Measurements from ENCODE around the gene NKX3-2. TPM values are rescaled to one million over a fixed set of nuclear protein-coding genes. Genes with fewer than 3 reads are reported as not detected.

NKX3-2 gene
- total and polyA plus RNA-seq, 2 of the 8 experiments (the other 6 are each of a cell fraction or from before 2014, with no cell fraction given) = 0.13 TPM; not detected in 1

GRCh38 chr4:13544606-13545393, 492 bp upstream of the NKX3-2 start (continued):
- TF ChIP-seq ATF2 (IDR thresholded peaks at IDR 0.05; ENCODE audit: low read length) = no peak
- TF ChIP-seq KDM5A (IDR thresholded peaks at IDR 0.05; ENCODE audit: low read length) = no peak
- TF ChIP-seq POU5F1 (IDR thresholded peaks at IDR 0.05; ENCODE audit: low read depth, low read length) = no peak
- TF ChIP-seq JUND (IDR thresholded peaks at IDR 0.05; ENCODE audit: low read length) = no peak
- TF ChIP-seq ATF3 (IDR thresholded peaks at IDR 0.05; ENCODE audit: insufficient read depth, low read depth, low read length) = no peak
- TF ChIP-seq HDAC2 (IDR thresholded peaks at IDR 0.05; ENCODE audit: borderline replicate concordance in 1 of 2, low read depth in 2 of 2, low read length in 2 of 2) = peak in 1 of 2 experiments; percentile 37; a peak in 1 of 4 replicates
- TF ChIP-seq RAD21 (IDR thresholded peaks at IDR 0.05 in 1 of 2, conservative IDR thresholded peaks at IDR 0.05 in 1 of 2; ENCODE audit: low read depth in 2 of 2, low read length in 2 of 2) = no peak
- TF ChIP-seq SP1 (IDR thresholded peaks at IDR 0.05; ENCODE audit: low read depth, low read length) = peak; percentile 73; the same call in 1 of the 2 replicates
- TF ChIP-seq CBX5 (IDR thresholded peaks at IDR 0.05; ENCODE audit: low read depth, low read length) = no peak
- no peak for TF ChIP-seq JUN (IDR thresholded peaks at IDR 0.05; ENCODE audit: low read depth, low read length)

Measured in H1 (cell line).